ENCODE results near the gene MFN1.

MFN1 gene

DNA sequence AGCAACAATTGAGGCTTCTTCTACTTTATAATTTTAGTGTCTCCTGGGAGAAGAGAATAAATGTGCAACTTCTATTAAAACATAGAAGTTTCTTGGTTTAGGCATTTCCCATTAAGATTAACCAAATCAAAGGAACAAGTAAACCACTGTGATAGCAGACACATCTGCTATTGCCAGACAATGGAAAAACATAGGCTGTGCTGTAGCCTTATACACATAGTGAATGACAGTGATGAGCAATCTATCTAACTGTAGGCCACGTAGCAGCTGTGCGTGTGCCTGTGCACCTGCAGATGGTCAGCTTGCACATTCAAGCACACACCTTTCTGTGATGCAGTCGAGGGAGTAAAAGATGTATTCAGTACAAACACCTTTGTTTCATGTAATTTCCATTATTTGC, 71.1 kb downstream of the MFN1 start:
- DNase-seq: no peak
- intact Hi-C loops (cut with DNase I): no loop called here

- peak in 31 of 42 donors; percentile 18 to 65 (median 37) for DNase-seq
- intact Hi-C loops (cut with DNase I): no loop called here
Observed at GRCh38 chr3:179421500-179421899, 74.0 kb downstream of the MFN1 start.

DNA sequence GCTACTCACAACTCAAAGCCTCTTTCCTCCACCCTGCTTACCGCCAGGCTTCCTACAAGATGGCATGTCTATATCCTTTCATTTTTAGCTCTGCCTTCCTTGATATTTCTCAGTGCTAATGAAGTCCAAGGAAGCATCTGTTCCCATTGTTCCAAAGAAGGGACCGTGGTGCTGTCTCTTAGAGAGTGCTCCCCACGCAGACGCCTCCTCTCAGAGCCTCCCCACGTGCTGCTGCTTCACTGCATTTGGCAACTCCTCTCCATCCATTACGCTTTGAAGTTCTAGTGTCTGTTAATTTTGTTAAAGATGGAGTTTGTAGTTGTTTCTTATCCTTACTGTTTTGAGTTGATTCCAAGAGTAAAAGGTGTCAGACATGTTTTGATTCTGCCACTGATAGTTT, 77.6 kb downstream of the MFN1 start:
- intact Hi-C loops (cut with DNase I): no loop called here
- DNase-seq: no peak

DNA sequence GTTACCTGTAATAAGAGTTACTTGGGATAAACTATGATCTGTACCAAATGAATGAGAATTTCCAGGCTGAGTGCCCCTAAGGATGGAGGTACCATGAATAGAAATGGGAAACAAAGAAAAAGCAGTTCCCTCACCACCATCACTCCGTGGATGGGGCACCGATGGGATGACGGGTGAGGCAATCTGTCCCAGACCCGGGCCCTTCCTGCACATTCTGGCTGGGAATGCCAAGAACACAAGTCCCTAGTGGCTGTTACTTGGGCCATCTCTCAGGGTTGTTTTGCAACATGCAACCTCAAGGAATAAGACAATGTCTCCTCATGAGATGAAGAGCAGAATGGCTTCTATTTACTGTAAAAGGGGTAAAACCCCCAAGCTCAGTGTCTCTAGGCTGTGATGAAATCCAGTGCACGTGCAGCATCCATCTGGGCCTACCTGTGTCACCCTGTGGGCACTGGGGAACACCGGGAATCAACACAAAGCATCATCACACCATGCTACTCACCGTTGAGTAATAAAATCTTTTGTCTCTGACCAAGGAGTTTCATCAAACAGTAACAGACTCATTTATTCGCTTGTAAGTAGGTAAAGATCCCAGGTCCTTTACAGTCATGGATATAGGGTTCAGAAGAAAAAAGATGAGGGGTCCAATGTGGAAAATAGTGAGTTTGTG, 81.5 kb downstream of the MFN1 start:
- DNase-seq: no peak
- intact Hi-C loops (cut with DNase I): no loop called here

GRCh38 chr3:179430277-179430870, 82.9 kb downstream of the MFN1 start:
- intact Hi-C loops (cut with DNase I): no loop called here
- no peak for DNase-seq

DNA sequence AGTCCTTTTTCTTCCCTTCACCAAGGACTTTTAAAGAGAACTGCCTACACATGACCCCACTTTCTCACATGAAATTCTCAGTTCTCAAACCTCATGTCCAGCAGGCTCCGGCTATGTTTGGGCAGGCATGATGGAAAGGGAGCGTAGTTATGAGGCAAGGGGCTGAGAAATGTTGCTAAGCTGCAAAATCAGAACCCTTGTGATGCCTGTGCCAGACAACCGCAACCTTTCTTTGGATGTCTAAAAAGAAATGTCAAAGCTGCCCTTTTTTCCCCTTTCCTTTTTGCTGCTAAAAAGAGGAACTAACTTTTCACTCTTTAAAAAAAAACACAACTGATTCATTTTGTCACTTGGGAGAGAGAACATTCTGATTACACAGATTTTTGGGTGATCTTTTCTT, 84.5 kb downstream of the MFN1 start:
- intact Hi-C loops (cut with DNase I): no loop called here
- DNase-seq: peak in 28 of 42 donors; percentile 5 to 63 (median 30)

DNA sequence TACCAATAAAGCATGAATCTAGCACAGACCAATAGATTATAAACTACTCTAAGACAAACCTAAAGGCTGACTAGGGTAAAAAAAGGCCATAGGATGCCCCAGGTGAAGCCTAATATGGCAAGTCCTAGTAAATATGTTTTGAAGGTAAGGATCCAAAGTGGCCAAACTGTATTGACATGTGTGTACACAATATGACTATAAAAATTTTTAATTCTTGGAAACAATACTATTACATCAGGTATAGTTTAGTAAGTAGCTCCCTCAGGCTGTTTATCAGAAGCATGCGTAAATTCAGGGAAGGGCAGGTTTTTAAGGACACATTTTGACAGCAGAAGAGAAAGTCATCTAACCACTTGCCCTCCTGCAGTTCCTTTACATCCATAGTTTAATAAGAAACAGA, 84.9 kb downstream of the MFN1 start:
- no peak for DNase-seq
- intact Hi-C loops (cut with DNase I): no loop called here

- DNase-seq: no peak
- intact Hi-C loops (cut with DNase I): no loop called here
Observed at GRCh38 chr3:179436517-179436916, 89.0 kb downstream of the MFN1 start.

DNA sequence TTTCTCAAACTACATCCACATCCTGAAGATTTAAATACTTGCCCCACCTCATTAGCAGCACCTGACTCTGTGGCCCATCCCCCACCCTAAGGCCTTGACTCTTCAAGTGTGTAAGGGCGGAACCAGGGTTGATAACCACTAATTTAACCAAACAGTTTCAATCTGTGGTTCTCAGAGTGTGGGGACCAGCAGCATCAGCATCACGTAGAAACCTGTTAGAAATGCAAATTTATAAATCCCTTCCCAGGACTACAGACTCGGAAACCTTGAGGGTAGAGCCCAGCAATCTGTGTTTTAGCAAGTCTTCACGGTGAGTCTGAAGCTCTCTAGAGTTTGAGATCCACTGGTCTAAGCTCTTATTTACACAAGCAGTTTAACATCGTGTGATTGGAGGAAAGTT, 91.3 kb downstream of the MFN1 start:
- no peak for DNase-seq
- intact Hi-C loops (cut with DNase I): no loop called here
